ENCODE measurements around the gene WBP4.

- TF ChIP-seq POLR2A (IDR thresholded peaks at IDR 0.05; ENCODE audit: low read length) (no peak), GATA1 (IDR thresholded peaks at IDR 0.05; ENCODE audit: low read depth, low read length) (no peak)
Measured at GRCh38 chr13:41017817-41018601, 43.3 kb upstream of the WBP4 start.
